ENCODE data around the gene SETBP1.
A peak's percentile ranks its signal among the peaks of the same experiment; 100 is the strongest.

The SETBP1 gene

DNA sequence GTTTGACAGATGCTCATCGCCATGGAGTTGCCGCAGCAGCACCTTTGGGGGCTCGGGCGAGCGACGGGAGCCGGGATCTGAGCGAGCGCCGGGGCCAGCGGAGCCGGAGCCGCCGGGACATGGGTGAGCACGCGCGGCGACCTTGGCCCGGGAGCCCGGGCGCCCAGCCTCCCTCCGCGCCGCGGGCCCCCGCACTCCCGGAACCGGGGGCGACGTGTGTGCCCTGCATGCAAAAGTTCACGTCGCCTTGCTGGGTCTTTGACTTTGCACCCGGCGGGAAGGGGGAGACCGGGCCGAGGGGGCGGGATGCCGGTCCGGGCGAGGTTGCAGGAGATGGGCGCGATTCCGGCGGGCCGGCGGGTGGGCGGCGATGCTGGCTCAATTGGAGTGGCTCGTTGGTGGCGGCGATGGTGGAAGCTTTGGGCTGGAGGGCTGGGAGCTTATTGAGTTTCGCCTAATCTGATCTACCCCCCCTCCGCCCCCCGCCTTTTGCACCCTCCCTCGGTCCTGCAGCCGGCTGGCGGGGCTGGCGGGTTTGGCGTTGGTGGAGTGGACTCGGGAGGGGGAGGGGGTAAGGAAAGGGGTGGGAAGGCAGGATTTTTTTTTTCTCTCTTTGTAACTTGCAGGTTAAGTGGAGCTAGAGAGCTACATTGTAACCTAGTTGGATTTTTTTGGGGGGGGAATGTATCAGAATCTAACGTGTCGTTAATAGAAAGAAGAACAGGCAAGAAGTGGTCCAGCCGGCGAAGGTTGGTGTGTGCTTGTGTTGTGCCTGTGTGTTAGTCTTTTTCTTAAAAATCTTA lies at the start of gene SETBP1:
Gene SETBP1, plus strand, starts transcription at position 616 of the 803 bp plus-strand sequence. CDS start 20,459 bp downstream, outside the sequence.
- peak; percentile 40 for DNase-seq

DNA sequence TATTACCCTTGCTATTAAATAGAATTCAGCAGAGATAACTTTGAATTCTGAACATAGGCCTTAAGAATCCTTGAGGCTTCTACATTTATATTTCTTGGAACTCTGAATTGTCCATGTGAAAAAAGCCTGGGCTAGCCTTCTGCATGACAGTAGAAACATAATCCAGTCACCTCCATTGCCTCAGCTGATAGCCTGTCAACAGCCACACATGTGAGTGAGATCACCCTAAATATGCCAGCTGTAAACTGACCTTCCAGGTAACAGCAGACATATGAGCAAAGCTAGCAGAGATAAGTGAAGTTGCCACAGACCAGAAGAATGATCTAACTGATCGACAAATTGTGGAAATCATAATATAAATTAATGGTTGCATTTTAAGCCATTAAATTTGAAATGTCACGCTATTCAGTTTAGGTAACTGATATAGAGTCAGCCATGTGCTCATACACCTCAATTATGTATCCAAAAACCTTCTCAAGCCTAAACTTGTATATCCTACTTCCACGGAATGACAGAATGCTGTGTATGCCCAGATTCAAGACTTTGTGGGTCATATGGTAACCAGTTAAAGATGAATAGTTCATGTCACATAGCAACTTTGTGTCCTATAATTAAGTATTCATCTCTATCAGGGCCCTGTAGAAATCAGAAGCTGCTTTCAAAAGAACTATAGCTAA lies 48.1 kb upstream of the SETBP1 start:
- no peak for DNase-seq

DNA sequence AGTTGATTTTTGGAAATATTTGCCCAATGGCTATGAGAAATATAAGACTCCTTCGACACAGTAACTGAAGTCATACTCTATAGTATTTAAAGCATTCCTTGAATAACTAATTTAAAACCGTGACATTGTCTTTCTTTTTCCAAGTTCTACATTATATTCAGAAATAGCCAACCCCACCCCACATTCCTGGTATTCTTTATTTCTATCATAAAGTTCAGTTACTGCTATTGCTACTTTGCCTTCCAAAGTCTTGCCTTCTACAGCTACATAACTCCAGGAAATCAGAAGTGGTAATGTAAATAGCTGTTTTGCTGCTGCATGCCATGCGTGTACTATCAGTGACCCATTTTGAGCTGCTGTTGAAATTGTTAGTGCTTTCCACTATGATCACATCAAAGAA lies 45.1 kb upstream of the SETBP1 start:
- DNase-seq = no peak

DNA sequence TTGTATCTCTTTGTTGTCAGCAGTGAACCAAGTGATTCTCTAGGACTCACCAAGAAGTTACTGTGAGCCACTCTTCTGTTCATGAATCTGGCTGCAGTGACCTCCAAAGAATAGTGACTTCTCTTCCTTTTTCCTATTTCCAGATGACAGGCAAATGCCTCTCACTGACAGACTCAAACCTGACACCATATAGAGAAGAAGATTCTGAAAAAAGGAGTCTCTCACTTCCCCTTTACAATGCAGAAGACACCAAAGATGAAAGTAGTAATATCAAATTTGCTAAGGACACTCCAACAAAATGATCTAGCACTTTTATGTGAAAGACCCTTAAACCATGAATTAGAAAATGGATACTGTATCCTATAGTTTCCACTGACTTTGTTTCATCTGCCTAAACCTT lies 44.4 kb upstream of the SETBP1 start:
- no peak for DNase-seq

DNA sequence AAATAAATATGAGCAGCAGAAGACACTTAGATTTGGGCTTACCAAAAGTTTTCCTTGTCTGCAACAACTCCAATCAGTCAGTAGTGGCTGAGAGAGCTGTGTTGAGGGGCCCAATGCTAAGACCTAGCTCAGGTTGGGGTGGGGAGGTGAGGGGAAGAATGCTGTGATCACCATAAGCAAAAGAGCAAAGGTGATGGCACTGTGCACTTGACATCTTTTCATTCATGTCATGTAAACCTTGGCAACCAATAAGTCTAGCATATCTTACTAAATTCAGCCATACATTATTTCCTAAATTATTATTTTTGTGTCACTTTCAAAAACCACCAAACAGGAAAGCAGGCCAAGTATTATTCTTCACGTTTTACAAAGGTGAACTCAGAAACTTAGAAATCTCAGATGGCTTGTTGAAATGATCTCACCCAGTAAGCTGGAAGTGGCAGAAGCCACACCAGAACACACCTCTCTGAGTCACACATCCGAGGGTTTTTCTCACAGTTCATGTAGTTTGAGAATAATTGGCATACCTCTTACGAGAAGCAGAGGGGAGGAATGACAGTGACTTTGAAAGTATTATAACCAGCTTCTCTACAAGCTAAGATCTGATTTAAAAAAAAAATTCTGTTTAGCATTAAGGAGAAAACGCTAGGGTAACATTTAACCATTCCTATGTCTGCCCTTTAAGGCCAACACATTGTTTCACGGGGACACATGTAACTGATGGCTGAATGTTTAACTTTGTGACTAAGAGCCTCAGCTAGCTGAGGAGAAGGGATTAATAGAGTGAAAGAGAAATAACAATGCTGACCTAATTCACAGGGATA lies 43.3 kb upstream of the SETBP1 start:
- no peak for DNase-seq

DNA sequence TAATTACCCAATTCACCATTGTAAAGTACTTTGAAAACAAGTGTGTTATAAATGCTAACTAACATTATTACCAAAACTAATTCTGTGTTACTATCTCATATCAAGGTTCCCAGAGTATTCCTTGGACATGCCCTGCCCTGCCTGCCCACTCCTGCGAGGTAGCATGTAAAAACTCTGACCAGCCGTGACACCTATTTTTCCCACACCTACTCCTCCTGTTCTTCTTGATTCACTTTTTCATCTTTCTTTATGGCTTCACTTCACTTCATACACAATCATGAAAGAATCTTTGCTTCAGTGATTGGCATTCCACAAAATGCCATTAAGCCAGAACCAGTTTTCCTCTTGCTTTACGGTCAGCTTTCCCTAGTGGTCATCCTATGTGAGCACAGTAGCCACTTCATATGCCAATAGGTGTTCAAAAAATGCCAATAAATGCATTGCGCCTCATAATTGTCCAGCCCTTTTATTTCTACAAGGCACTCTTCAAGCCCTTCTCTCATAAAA lies 42.6 kb upstream of the SETBP1 start:
- no peak for DNase-seq

DNA sequence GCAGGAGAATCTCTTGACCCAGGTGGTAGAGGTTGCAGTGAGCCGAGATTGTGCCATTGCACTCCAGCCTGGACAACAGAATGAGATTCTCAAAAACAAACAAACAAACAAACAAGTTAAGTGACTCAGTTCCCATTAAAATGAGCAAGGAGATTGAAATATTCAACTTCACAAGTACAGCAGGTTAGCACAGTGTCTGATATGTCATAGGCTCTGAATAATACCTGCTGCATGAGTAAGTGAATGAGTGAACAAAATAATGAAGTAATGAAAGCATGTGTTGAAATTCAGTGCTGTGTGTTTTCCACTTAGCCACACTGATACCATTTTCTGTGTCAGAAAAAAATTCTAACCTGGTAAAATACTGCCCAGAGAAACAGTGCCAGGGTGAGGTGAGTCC lies 41.9 kb upstream of the SETBP1 start:
- no peak for DNase-seq

DNA sequence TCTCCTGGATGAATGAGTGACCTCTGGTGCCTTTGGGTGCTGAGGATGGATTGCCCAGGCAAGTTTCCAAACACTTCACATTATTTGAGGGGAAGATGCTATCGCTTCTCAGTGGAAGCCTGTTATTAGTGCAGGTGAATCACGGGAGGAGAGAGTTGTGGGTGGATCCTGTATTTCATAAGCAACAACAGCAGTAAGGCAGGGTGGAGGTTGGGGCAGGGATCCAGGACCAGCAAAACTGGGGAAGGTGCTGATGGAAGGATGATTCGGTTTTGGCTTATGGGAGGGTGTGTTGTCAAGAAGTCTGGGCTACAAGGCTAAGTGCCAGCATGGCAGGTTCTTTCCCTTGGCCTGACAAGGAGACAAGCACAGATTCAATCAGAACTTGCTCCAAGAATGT lies 37.7 kb upstream of the SETBP1 start:
- DNase-seq = no peak

DNA sequence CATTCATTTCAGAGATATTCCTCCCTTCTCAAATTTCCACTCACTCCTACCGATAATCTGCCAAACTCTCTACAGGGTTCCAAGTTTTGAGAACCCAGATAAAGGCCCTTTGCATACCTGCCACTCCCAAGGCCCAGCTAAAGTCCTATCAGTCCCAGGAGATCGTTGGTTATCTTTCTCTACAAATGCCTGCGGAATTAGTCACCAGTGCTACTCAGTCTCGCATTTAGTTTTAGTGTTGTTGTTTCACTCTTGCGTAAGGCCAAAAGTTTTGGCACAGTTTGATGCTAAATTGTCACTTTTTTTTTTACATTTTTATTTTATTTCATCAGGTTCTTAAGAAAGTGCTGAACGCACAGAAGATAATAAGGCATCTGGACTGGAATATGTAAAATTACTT lies 29.2 kb upstream of the SETBP1 start:
- DNase-seq = peak; percentile 27

DNA sequence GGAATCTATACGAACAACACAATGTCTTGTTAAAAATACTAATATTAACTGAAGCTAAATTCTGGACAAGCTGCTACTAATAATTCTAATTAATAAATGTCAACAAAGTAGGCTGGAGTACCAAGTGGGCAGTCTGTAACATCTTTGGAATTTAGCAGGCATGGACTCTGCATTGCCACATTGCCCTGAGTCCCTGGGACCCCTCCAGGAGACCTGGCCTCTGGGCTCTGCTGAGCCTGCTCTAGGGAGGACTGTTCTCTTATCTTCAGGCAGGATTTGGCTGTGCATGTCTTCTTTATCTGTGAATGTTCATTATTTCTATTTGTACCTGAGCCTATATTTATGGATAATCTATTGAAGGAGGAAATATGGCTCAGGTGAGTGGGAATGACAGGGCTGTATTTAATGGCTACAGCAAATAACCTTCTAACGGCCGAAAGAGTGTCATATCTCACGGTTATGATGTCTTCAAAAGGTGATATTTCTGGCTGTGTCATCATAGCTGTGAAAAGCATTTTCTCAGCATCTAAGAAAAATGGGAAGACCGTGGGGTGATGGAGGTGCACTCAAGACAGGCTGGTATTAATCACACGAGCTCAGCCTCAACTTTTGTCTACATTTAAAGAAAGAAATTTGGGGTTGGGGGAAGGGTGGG lies 28.6 kb upstream of the SETBP1 start:
- no peak for DNase-seq

DNA sequence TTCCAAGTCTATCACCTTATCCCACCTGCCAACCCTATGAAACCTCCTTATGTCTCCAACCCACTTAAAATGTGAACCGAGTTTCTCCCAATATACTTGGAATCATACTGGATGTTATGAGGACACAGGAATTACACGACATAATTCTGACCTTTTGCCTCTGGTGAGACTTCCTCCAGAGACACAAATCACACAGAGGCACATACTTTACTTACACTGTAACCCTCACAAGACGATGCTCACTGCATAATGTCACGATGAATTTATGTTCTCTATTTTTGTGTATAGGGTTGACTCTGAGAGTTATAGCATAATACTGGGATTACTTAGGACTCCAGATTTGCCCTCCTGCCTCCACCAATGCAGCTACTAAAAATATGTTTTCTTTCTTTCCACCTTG lies 28.0 kb upstream of the SETBP1 start:
- no peak for DNase-seq

DNA sequence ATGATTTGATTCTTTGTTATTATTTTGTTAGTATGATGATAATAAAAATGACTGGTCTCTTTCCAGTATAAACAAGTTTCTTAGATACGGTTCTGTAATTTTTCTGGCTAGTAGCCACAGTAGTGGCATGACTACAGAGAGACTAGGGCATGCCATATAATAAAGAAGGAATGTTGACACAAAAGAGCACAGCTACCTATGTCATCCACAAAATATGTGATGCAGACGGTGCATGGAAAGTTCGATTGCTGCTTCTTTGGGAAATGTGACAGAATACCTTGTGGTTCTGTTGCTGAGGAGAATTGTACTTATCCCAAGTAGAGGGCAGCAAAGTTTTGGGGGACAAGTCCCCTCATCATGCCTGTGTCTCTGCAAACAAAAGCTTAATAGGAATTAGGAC lies 26.1 kb upstream of the SETBP1 start:
- no peak for DNase-seq

DNA sequence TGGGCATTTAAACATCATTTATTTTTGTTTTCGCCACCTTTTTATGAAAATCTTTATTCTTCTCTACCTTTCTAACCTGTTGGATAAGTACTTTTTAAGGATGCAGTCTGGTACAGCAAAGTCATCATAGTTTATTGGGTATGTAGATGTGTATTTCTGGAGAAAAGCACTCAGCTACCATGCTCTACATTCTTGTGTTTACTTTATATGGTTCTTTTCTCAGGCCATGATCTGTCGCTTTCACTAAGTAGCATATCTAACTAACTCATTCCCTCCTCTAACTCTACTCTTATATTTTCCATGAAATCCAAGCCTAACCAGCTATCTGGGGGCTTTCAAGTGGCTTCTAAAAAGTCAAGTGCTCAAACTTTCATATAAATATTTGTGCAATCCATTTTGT lies 25.3 kb upstream of the SETBP1 start:
- no peak for DNase-seq

DNA sequence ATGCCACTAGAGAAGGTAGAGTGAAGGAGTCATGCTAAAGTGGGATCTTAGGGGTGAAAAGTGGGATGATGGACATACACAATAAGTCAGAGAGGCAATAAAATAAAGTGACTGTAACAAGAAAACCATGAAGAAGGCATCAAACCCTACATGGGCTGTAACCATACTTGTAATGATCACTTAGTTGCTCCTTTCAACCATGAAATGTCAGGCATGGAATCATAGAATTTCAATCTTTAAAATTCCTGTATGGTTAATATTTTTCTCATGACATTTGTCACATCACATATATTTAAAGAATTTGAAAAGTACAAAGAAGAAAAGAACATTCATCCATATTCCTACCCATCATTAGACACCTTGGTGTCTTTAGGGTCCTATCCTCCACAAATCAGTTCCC lies 20.9 kb upstream of the SETBP1 start:
- no peak for DNase-seq

DNA sequence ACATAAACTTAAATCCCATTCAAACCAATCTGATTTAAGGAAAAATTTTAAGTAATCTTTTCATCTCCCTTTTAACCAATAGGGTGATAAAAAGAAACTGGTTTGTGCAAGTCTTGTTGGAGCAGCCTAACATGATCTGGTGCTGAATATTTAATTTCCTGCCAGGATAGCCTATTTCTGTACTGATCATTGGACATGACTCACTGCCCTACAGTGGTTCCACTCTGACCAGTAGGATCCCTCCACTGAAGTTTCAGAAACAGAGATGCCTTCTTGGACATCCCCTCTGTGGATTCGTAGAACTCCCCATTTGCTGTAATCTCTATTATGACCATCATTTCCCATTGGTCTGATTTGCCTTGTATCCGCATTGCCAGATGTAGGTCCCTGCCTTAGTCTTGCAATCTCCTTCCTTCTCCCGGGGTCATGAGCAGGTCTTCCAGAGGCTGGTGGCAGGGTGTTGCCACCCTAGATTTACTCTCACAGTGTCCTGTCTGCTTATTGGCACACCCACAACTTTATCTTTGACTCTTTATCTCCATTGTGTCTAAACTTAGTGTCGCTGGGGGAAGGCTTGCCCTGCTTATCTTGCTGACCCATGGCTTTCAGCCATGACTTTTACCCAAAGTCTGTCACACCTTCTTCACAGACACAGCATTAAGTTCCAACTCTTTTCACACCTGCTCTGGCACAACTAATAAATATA lies 12.3 kb upstream of the SETBP1 start:
- no peak for DNase-seq

DNA sequence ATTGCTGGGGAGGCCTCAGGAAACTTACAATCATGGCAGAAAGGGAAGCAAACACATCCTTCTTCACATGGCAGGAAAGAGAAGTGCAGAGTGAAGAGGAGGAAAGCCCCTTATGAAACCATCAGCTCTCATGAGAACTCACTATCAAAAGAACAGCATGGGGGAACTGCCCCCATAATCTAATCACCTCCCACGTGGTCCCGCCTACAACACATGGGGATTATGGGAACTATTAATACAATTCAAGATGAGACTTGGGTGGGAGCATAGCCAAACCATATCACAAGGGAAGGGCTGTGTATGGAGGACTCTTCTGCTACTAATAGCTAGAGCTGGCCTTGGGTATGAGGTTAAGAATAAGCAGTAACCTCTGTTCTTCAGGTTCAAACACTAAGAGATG lies 8.8 kb upstream of the SETBP1 start:
- DNase-seq = no peak

DNA sequence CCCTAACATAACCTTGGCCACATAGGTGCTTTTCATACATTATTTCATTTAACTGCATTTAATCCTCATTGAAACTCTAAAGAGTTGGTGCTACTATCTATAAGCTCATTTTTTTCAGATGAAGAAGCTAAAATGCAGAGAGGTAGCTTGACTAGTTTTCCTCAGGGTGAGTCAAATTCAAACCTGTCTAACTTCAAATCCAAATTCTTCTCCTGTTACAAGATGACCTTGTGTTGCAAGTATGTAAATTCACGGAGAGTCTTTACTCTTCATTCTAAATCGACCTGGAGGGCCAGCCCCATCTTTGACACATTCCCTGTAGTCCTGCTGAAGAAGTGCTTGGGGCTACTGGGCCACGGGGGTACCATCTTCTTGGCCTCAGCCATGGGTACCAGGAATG lies 8.2 kb upstream of the SETBP1 start:
- DNase-seq = no peak

DNA sequence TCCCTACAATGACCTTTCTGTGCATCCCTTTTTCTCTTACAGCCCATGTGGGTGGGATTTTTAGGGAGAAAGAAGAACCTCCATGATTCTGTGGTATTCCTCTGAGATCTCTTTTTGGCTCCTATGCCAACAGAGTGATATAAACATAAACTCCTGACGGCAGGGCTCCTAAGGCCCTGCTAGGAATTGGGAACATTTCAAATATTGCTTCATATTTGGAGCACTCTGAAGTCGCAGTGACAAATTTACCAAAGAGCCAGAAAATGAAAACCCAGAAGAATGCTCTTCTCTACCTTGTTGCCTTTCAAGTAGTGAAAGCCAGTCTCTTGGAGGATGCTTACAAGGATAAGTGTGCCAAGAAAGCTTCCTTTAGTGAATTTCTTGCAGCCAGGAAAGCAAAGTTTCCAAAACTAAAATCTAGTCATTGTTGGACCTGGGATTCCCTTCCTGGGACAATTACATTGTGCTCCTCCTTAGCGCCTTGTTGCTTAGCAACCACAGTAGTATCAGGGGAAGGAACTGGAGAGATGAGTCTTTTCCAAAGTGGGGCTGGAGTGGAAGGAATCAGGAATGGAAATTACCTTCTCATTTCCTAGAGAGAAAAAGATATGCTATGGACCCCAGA lies 7.3 kb upstream of the SETBP1 start:
- DNase-seq = no peak

DNA sequence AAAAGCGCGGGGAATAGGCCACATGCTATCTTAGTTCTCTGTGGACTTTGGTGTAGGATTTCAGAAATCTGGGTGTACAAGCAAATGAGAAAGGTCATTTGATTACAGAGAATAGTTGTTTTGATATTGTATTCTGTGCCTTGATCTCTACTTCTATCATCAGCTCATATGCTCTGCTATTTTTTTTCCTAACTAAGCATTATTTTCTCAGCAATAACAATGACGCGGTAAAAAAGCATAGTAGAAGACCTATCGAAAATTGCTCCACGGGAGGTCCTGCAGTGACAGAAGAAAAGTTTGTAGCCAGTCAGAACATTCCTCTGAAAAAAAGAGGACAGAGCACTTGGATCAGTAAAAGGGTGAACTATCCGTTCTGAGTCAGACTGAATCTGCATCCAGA lies 2.8 kb upstream of the SETBP1 start:
- no peak for DNase-seq

DNA sequence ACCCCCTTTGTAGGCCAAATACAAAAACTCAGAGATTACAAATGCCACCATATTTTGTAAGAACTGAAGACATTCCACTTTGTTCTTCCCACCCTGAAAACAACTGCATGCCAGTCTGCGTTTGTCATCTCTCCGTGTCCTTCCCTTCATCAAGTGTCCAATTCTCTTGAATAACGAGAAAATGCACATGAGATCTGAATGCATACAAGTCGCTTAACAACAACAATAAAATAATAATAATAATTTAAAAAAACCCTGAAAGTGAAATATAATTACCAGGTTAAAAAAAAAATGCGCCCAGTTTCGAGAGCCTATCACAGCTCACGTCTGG lies 2.0 kb upstream of the SETBP1 start:
- DNase-seq = no peak

DNA sequence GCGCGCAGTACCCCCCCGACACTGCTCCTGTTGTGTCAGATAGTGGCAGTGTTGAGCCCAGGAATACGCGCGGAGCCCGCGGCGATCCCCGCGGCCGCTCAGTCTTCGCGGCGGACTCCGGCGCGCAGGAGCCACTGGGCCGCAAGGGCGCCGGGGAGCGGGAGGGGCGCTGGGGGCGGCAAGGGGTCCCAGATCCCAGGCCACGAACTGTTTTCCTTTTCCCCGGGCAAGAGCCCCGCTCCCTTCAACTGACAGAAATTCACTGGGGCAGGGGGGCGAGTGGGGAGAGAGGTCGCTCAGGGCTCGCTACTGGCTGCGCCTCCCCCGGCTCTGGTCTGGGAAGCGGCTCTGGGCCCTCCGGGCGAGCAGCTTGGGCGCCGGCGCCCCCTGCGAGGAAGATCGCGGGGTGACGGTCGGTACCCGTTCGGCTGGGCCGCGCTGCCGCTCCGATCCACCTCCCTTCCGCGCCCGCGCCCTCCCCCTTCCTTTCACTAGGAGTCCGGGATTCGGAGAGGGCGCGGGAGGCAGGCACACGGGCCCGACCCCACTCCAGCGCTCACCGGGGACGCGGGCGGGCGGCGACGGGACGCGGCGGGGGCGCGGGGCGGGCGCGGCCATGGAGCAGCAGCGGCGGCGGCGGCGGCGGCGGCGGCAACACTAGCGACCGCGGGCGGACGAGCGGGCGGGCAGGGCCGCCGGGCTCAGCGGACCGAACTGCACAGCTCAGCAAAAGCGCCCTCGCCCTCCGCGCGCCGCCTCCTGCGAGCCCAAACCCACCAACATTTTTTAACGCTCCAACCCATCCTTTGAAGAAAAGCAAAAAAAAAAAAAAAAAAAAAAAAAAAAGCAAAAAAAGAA lies 1.4 kb upstream of the SETBP1 start:
- DNase-seq = peak; percentile 96

Data from 8988T (cell line).